Vagina (tissue), 2 donors: ENCODE results near the gene SLC44A1. TPM values are rescaled to one million over a fixed set of nuclear protein-coding genes. Genes with fewer than 3 reads are reported as not detected.

ENCODE experiments used
- DNase-seq, 2 donors: peaks; one replicate each; pipeline ENCODE4 v3.0.0-alpha.2; 2017; ENCODE audit errors: extremely low spot score in 2 of 2
- H3K27ac ChIP-seq: fragments of 200-600 bp; sonication (generic); one replicate; pipeline ENCODE4 v1.5.1; 2019
- H3K27me3 ChIP-seq: fragments of 200-600 bp; sonication (generic); one replicate; pipeline ENCODE4 v1.5.1; 2019
- H3K36me3 ChIP-seq, 2 donors: fragments of 200-600 bp; sonication (generic); one replicate each; pipeline ENCODE4 v1.5.1; 2017 to 2019
- H3K4me1 ChIP-seq: fragments of 200-600 bp; sonication (generic); one replicate; pipeline ENCODE4 v1.5.1; 2019
- H3K4me3 ChIP-seq, 2 donors: fragments of 200-600 bp; sonication (generic); 1 replicate in 1 of 2; 2 replicates in 1 of 2; pipeline ENCODE4 v1.5.1; 2016 to 2019
- H3K9me3 ChIP-seq: fragments of 200-600 bp; sonication (generic); one replicate; pipeline ENCODE4 v1.5.1; 2019
- POLR2A ChIP-seq, 2 donors: fragments of 450-650 bp; IDR thresholded peaks; one replicate each; pipeline ENCODE4 v1.6.1; 2017; ENCODE audit warnings: antibody characterized with exemption in 2 of 2, mild to moderate bottlenecking in 2 of 2, moderate library complexity in 2 of 2
- POLR2AphosphoS5 ChIP-seq, 2 donors: sonication (generic); formaldehyde crosslinking; IDR thresholded peaks; one replicate each; pipeline ENCODE4 v1.9.0; 2017; ENCODE audit warnings: antibody characterized with exemption in 2 of 2, mild to moderate bottlenecking in 2 of 2, low read depth in 1 of 2; ENCODE audit not compliant: insufficient read depth in 1 of 2
- intact Hi-C: fragments of 100-400 bp; cut with DNase I; formaldehyde crosslinking; loops from one replicate; pipeline ENCODE4 v1.15.1; 2023
- total RNA-seq: library from RNA; depleted of rRNA; stranded (reverse); fragments of >200 nt; gene quantifications from one replicate; pipeline ENCODE4 v1.2.3, GENCODE V29; 2016
- TF ChIP-seq, protein P1 (sequence below), 3 experiments: fragments of 450-650 bp in 2 of 3; fragments of 200-600 bp in 1 of 3; sonication (generic) in 1 of 3; IDR thresholded peaks; one replicate each; pipeline ENCODE4 v1.5.1; 2017 to 2019; ENCODE audit warnings: antibody characterized with exemption in 3 of 3, mild to moderate bottlenecking in 2 of 3, moderate library complexity in 2 of 3

Gene SLC44A1
- total RNA-seq, 1 donor from 2014 or later: 67.3 TPM

DNA sequence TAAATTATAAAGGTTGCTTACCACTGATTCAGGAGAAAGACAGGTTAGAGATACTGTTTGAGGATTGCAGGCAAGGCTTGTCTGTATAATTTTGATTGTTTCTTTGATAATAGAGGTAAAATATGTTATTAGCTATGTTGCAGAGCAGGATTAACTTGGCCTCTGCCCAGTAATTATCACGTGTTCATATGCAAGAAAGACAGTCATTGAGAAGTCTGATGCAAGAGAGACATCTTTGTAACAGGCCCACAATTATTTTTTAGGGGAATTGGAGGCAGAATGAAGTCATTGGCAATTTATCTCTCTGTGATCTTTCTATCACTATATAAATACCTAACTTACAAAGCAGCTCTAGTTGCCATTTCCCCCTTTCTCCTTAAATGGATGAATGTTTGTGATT is 46.0 kb downstream of the SLC44A1 start:
- Histone ChIP-seq H3K9me3 (no peaks in the 10 kb centered on the region), H3K4me1 (peaks cover 30% of the 10 kb centered on the region), H3K36me3 (no peaks in the 10 kb centered on the region), H3K27ac (no peak overlapping the region), H3K27me3 (no peaks in the 10 kb centered on the region), H3K4me3 (no peak overlapping the region)
- TF ChIP-seq, protein P1, sequence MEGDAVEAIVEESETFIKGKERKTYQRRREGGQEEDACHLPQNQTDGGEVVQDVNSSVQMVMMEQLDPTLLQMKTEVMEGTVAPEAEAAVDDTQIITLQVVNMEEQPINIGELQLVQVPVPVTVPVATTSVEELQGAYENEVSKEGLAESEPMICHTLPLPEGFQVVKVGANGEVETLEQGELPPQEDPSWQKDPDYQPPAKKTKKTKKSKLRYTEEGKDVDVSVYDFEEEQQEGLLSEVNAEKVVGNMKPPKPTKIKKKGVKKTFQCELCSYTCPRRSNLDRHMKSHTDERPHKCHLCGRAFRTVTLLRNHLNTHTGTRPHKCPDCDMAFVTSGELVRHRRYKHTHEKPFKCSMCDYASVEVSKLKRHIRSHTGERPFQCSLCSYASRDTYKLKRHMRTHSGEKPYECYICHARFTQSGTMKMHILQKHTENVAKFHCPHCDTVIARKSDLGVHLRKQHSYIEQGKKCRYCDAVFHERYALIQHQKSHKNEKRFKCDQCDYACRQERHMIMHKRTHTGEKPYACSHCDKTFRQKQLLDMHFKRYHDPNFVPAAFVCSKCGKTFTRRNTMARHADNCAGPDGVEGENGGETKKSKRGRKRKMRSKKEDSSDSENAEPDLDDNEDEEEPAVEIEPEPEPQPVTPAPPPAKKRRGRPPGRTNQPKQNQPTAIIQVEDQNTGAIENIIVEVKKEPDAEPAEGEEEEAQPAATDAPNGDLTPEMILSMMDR (IDR thresholded peaks at IDR 0.05): no peak
- TF ChIP-seq POLR2A (IDR thresholded peaks at IDR 0.05) (no peak), POLR2AphosphoS5 (IDR thresholded peaks at IDR 0.05; ENCODE audit: insufficient read depth in 1 of 2, low read depth in 1 of 2) (no peak)
- intact Hi-C loops: no loop called here
- no peak for DNase-seq

DNA sequence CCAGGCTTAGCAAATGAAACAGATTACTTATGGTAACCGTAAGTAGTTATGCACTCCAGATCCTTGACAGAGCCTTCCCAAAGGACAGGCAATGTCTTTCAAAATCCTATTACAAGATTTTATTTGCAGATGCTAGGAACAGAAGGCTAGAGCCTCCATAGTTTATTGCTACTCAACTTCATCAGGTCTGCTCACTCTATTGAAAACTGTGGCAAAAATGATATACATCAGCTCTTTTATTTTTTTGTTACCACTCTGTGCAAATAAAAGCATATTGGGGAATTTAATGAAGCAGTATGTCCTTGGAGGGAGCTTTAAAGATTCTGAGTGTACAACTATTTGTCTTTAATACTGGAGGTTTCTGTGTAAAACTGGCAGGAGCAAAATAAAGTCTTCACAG is 46.5 kb downstream of the SLC44A1 start:
- intact Hi-C loops: no loop called here
- no peak overlapping the region for H3K27ac ChIP-seq

DNA sequence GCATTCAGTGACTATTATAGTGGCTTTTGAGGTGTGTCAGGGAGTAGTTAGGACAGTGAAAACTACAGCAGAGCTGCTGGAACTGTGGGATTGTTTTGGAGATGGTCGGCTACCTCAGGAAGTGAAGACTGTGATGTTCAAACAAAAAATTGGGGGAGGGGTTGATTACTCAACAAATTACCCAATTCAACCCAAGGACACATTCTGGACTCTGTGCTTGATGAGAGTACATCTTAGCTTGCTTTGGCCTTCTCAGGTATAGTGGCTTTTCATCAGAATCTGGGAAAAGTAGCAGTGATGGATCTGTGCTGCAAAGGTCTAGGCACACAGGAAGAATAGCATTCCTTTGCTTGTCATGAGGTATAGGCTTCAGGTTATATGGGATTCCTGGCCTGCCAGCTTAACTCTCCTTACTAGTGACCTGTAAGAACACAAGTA is 47.0 kb downstream of the SLC44A1 start:
- no peak overlapping the region for H3K27ac ChIP-seq
- no peak overlapping the region for H3K4me3 ChIP-seq
- H3K9me3 ChIP-seq: no peaks in the 10 kb centered on the region
- TF ChIP-seq POLR2A (IDR thresholded peaks at IDR 0.05): no peak
- TF ChIP-seq, protein P1 (IDR thresholded peaks at IDR 0.05): no peak
- TF ChIP-seq POLR2AphosphoS5 (IDR thresholded peaks at IDR 0.05; ENCODE audit: insufficient read depth in 1 of 2, low read depth in 1 of 2): no peak
- intact Hi-C loops: no loop called here
- no peaks in the 10 kb centered on the region for H3K36me3 ChIP-seq
- H3K27me3 ChIP-seq: no peaks in the 10 kb centered on the region
- no peak for DNase-seq
- H3K4me1 ChIP-seq: peaks cover 33% of the 10 kb centered on the region

More for the DNA sequence above, 46.5 kb downstream of the SLC44A1 start:
- DNase-seq: no peak
- no peaks in the 10 kb centered on the region for H3K9me3 ChIP-seq
- H3K36me3 ChIP-seq: no peaks in the 10 kb centered on the region
- peaks cover 30% of the 10 kb centered on the region for H3K4me1 ChIP-seq
- no peaks in the 10 kb centered on the region for H3K27me3 ChIP-seq
- H3K4me3 ChIP-seq: no peak overlapping the region
- no peak for TF ChIP-seq POLR2AphosphoS5 (IDR thresholded peaks at IDR 0.05; ENCODE audit: insufficient read depth in 1 of 2, low read depth in 1 of 2)
- TF ChIP-seq, protein P1 (IDR thresholded peaks at IDR 0.05): no peak
- no peak for TF ChIP-seq POLR2A (IDR thresholded peaks at IDR 0.05)

DNA sequence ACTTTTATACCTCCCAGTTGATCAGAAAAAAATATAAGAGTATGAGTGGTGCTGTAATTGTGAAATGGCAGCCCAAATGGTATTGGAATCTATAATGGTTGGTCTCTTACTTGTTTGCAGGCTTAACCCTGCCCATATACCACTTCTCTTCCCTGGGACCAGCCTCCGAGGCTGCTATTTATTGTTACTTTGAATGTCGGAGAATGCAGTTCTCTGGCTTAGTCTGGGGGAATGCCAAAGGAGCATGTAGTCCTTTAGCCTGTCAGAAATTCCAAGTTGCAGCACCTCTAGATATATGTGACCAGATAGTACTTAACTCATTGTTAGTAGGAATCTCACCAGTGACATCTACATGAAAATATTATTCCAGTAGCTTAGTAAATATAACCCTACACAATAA is 47.5 kb downstream of the SLC44A1 start:
- H3K27me3 ChIP-seq: no peaks in the 10 kb centered on the region
- no peak for DNase-seq
- no peak overlapping the region for H3K4me3 ChIP-seq
- H3K9me3 ChIP-seq: no peaks in the 10 kb centered on the region
- no peaks in the 10 kb centered on the region for H3K36me3 ChIP-seq
- TF ChIP-seq POLR2A (IDR thresholded peaks at IDR 0.05) (no peak), POLR2AphosphoS5 (IDR thresholded peaks at IDR 0.05; ENCODE audit: insufficient read depth in 1 of 2, low read depth in 1 of 2) (no peak)
- TF ChIP-seq, protein P1 (IDR thresholded peaks at IDR 0.05): no peak
- H3K4me1 ChIP-seq: peaks cover 38% of the 10 kb centered on the region
- intact Hi-C loops: no loop called here
- no peak overlapping the region for H3K27ac ChIP-seq

DNA sequence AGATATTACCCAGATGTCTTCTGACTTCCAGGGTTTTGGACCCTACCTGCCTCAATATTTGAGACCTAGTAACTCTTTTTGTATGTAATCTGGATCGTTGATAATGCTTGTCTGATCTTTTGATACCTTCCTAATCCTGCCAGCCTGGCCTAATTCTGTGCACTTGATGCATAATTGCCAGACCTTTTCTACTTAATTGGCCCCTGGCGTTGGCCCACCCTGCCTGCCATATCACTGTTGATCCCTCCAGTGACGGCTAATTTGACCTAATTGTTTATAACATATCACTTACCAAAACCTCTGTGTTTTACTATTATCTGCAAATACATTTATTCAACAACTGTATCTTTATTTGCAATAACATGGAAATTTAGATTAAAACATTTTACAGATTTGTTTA is 49.0 kb downstream of the SLC44A1 start:
- Histone ChIP-seq H3K27me3 (no peaks in the 10 kb centered on the region), H3K4me3 (no peak overlapping the region), H3K36me3 (no peaks in the 10 kb centered on the region), H3K4me1 (peaks cover 47% of the 10 kb centered on the region), H3K27ac (no peak overlapping the region), H3K9me3 (no peaks in the 10 kb centered on the region)
- no peak for TF ChIP-seq POLR2A (IDR thresholded peaks at IDR 0.05)
- no peak for TF ChIP-seq POLR2AphosphoS5 (IDR thresholded peaks at IDR 0.05; ENCODE audit: insufficient read depth in 1 of 2, low read depth in 1 of 2)
- TF ChIP-seq, protein P1 (IDR thresholded peaks at IDR 0.05): no peak
- DNase-seq: no peak
- intact Hi-C loops: no loop called here
